Measurements from ENCODE around the gene UNC45A. TPM values are rescaled to one million over a fixed set of nuclear protein-coding genes. Genes with fewer than 3 reads are reported as not detected.
A peak's percentile ranks its signal among the peaks of the same experiment; 100 is the strongest.

Gene UNC45A
- total and polyA plus RNA-seq, 2 of the 8 experiments (the other 6 are each of a cell fraction or from before 2014, with no cell fraction given), result 74.1 to 84.2 TPM

- Histone ChIP-seq H2AFZ (ENCODE audit: low read length) (no peak overlapping the region), H2BK20ac (ENCODE audit: low read length) (no peak overlapping the region), H3K27ac (ENCODE audit: low read depth, low read length) (no peak overlapping the region), H4K20me1 (replicated peaks in 1 of 2; ENCODE audit: control insufficient read depth in 1 of 2, insufficient read depth in 2 of 2, low read length in 2 of 2) (peaks cover 1 to 9% of the 10 kb centered on the region in 2 experiments), H2BK5ac (ENCODE audit: low read depth, low read length) (no peak overlapping the region), H4K91ac (replicated peaks; ENCODE audit: insufficient read length, low read length) (peak overlapping the region; percentile 72), H3K79me2 (ENCODE audit: control insufficient read depth in 1 of 2, insufficient read depth in 2 of 2, low read length in 2 of 2) (no peaks in the 10 kb centered on the region), H3K23ac (ENCODE audit: insufficient read length) (no peak overlapping the region), H3K4me1 (replicated peaks in 1 of 4; ENCODE audit: control insufficient read depth in 3 of 4, insufficient read depth in 4 of 4, low read length in 3 of 4) (peaks cover 0 to 15% (median 8%) of the 10 kb centered on the region in 4 experiments; a peak in 6 of 7 replicates), H3K9ac (replicated peaks in 1 of 4; ENCODE audit: extremely low read depth in 1 of 4, low read depth in 3 of 4, low read length in 3 of 4) (peak overlapping the region in 2 of 4 experiments; percentile 13 to 79; a peak in 2 of 7 replicates), H3K27me3 (replicated peaks in 1 of 4; ENCODE audit: control insufficient read depth in 3 of 4, extremely low read depth in 1 of 4, insufficient read depth in 3 of 4, low read length in 3 of 4) (no peaks in the 10 kb centered on the region), H2AK5ac (ENCODE audit: low read depth, low read length) (no peak overlapping the region), H3K56ac (replicated peaks; ENCODE audit: insufficient read length, low read depth, low read length) (no peak overlapping the region), H3K23me2 (ENCODE audit: low read depth, low read length) (peaks cover 14% of the 10 kb centered on the region; the same call in 1 of the 2 replicates), H3K79me1 (ENCODE audit: low read depth, low read length) (peaks cover 3% of the 10 kb centered on the region; the same call in 1 of the 2 replicates), H3K18ac (ENCODE audit: extremely low read depth, low read length) (peak overlapping the region; percentile 7; the same call in 1 of the 2 replicates), H4K8ac (ENCODE audit: extremely low read depth, insufficient read depth, low read length) (no peak overlapping the region; the same call in 1 of the 2 replicates), H3K14ac (ENCODE audit: insufficient read length) (no peak overlapping the region), H3K9me3 (ENCODE audit: insufficient read depth in 2 of 2, low read depth in 1 of 2, low read length in 1 of 2) (no peaks in the 10 kb centered on the region), H2BK120ac (replicated peaks; ENCODE audit: low read depth, low read length) (no peak overlapping the region), H3K4ac (replicated peaks; ENCODE audit: insufficient read length, low read depth, low read length) (no peak overlapping the region), H3K36me3 (ENCODE audit: control insufficient read depth in 2 of 4, insufficient read depth in 4 of 4, low read length in 3 of 4) (peaks cover 0 to 23% (median 17%) of the 10 kb centered on the region in 4 experiments), H3K4me2 (ENCODE audit: insufficient read depth in 1 of 2, low read depth in 2 of 2, low read length in 2 of 2) (peak overlapping the region; percentile 82 to 98), H3K4me3 (ENCODE audit: extremely low read depth in 1 of 4, insufficient read depth in 2 of 4, low read depth in 3 of 4, low read length in 4 of 4) (peak overlapping the region; percentile 48 to 72 (median 60)), H2BK12ac (ENCODE audit: low read depth, low read length) (no peak overlapping the region), H2BK15ac (ENCODE audit: low read length) (peak overlapping the region; percentile 29; the same call in 1 of the 2 replicates), H4K5ac (ENCODE audit: insufficient read length, low read depth, low read length) (no peak overlapping the region)
- FAIRE-seq (no peak), DNase-seq (ENCODE audit: low read depth in 1 of 2, low spot score in 2 of 2) (peak in 1 of 2 experiments; percentile 94)
- CTCF ChIA-PET (ENCODE audit: partially characterized antibody), result interaction anchor here (0.7 to 19.2 kb wide), 32 partner anchors 9 to 426 kb away, joined by 3 to 306 read pairs (median 4); partner anchors contain the start of genes HDDC3, MAN2A2 and UNC45A
- WGBS, 2 experiments (ENCODE audit: extremely low coverage in 1 of 2, insufficient coverage in 1 of 2, insufficient read length in 1 of 2, insufficient replicate concordance in 2 of 2, low coverage in 1 of 2, low lambda C conversion rate in 2 of 2, missing lambda C conversion rate in 1 of 2), result 12% methylated on average over 38 of the region's 56 CpGs; no CpG with 5 or more reads in 1 of the 2 experiments
- POLR2A ChIA-PET (ENCODE audit: partially characterized antibody), result interaction anchor here (0.7 to 2.8 kb wide), 11 partner anchors 10 to 77 kb away, joined by 3 to 20 read pairs (median 3); partner anchors contain the start of genes HDDC3 and PRC1
- TF ChIP-seq EZH2 (IDR thresholded peaks at IDR 0.05; ENCODE audit: low read depth, low read length, severe bottlenecking) (no peak), JUN (IDR thresholded peaks at IDR 0.05; ENCODE audit: low read depth, low read length) (no peak), CTCF (IDR thresholded peaks at IDR 0.05; ENCODE audit: control extremely low read depth in 1 of 3, insufficient read depth in 1 of 3, low read depth in 1 of 3, low read length in 3 of 3) (peak; percentile 85 to 98 (median 87)), KDM4A (IDR thresholded peaks at IDR 0.05; ENCODE audit: low read depth, low read length, severe bottlenecking) (no peak), SIRT6 (IDR thresholded peaks at IDR 0.05; ENCODE audit: low read length) (no peak), CEBPB (IDR thresholded peaks at IDR 0.05; ENCODE audit: low read depth, low read length) (no peak), HDAC6 (IDR thresholded peaks at IDR 0.05; ENCODE audit: low read depth, low read length) (no peak), TAF7 (optimal IDR thresholded peaks at IDR 0.05; ENCODE audit: borderline replicate concordance, low read depth, low read length) (no peak), RFX5 (IDR thresholded peaks at IDR 0.05; ENCODE audit: borderline replicate concordance, low read depth, low read length) (no peak)
Observed at GRCh38 chr15:90956274-90957030, 21.4 kb downstream of the UNC45A start.
